Fibroblast of gingiva (primary cell): Measurements from ENCODE around the gene CNGB1.
"Not testable (repeated sequence)": the region's sequence is repeated elsewhere in the genome, so short reads cannot be mapped to it uniquely, and the experiment has no call there.

Source experiments
- DNase-seq: peaks from one replicate; pipeline ENCODE4 v3.0.0-alpha.2; 2011; ENCODE audit warnings: low read depth

Gene CNGB1

GRCh38 chr16:57925310-57925709 lies 45.6 kb downstream of the CNGB1 start:
- no peak for DNase-seq

- DNase-seq: no peak
Measured at GRCh38 chr16:57924514-57924913, 46.4 kb downstream of the CNGB1 start.

- DNase-seq: no peak
Measured at GRCh38 chr16:57923841-57924240, 47.1 kb downstream of the CNGB1 start.

- DNase-seq: no peak
Measured at GRCh38 chr16:57923418-57923817, 47.5 kb downstream of the CNGB1 start.

GRCh38 chr16:57920880-57921229 lies 50.1 kb downstream of the CNGB1 start:
- no peak for DNase-seq

- no peak for DNase-seq
Measured at GRCh38 chr16:57920215-57920879, 50.6 kb downstream of the CNGB1 start.

- no peak for DNase-seq
Measured at GRCh38 chr16:57918994-57919393, 51.9 kb downstream of the CNGB1 start.

GRCh38 chr16:57918444-57918843 lies 52.5 kb downstream of the CNGB1 start:
- no peak for DNase-seq

- not testable (repeated sequence) for DNase-seq
Measured at GRCh38 chr16:57917929-57918328, 53.0 kb downstream of the CNGB1 start.

- DNase-seq: not testable (repeated sequence)
Measured at GRCh38 chr16:57917489-57917888, 53.4 kb downstream of the CNGB1 start.

- DNase-seq: no peak
Measured at GRCh38 chr16:57916735-57917438, 54.0 kb downstream of the CNGB1 start.

- DNase-seq: no peak
Measured at GRCh38 chr16:57915811-57916488, 55.0 kb downstream of the CNGB1 start.

GRCh38 chr16:57915267-57915666 lies 55.7 kb downstream of the CNGB1 start:
- no peak for DNase-seq

GRCh38 chr16:57914244-57915173 lies 56.4 kb downstream of the CNGB1 start:
- DNase-seq: no peak

GRCh38 chr16:57912529-57913260 lies 58.2 kb downstream of the CNGB1 start:
- DNase-seq: no peak

GRCh38 chr16:57911743-57912142 lies 59.2 kb downstream of the CNGB1 start:
- DNase-seq: no peak

GRCh38 chr16:57910696-57911095 lies 60.2 kb downstream of the CNGB1 start:
- no peak for DNase-seq

GRCh38 chr16:57908409-57908987 lies 62.4 kb downstream of the CNGB1 start:
- no peak for DNase-seq

GRCh38 chr16:57906382-57907316 lies 64.3 kb downstream of the CNGB1 start:
- DNase-seq: no peak

- no peak for DNase-seq
Measured at GRCh38 chr16:57904101-57904500, 66.8 kb downstream of the CNGB1 start.
